SK-N-SH (cell line): Measurements from ENCODE around the gene NLK. TPM values are rescaled to one million over a fixed set of nuclear protein-coding genes. Genes with fewer than 3 reads are reported as not detected.
"Not testable (repeated sequence)": the region's sequence is repeated elsewhere in the genome, so short reads cannot be mapped to it uniquely, and the experiment has no call there.

Experiments
- CTCF ChIA-PET: fragments of 300-600, 350-600 bp; formaldehyde crosslinking; extraction: SDS; loops from one replicate; lab custom pipeline; 2021; lab: Yijun Ruan, JAX
- POLR2A ChIA-PET: fragments of 350-600 bp; sonication (Branson Sonifier 250); formaldehyde crosslinking; extraction: SDS; loops from one replicate; lab custom pipeline; 2020; ENCODE audit warnings: antibody characterized with exemption, inconsistent platforms; lab: Yijun Ruan, JAX
- DNase-seq: peaks from one replicate; pipeline ENCODE4 v3.0.0; 2012
- H2AFZ ChIP-seq: fragments of 200-600 bp; sonication (generic); 2 replicates; pipeline ENCODE4 v1.8.1; 2016; ENCODE audit warnings: antibody characterized with exemption, mild to moderate bottlenecking, low read depth
- H3F3A ChIP-seq: fragments of 200-600 bp; sonication (generic); replicated peaks from 2 replicates; pipeline ENCODE3; 2016; ENCODE audit warnings: antibody characterized with exemption, mild to moderate bottlenecking; ENCODE audit not compliant: insufficient read depth
- H3K27ac ChIP-seq, 2 experiments: fragments of 200-500 bp in 1 of 2; fragments of 200-600 bp in 1 of 2; sonication (Bioruptor generic) in 1 of 2; sonication (generic), shearing (Covaris generic) in 1 of 2; 2 replicates each; pipeline versions ENCODE4 v1.5.1 to v1.6.1; 2014 to 2016; ENCODE audit warnings: low read depth in 2 of 2, inconsistent platforms in 1 of 2, low read length in 1 of 2, mild to moderate bottlenecking in 1 of 2, mixed read lengths in 1 of 2
- H3K27me3 ChIP-seq: fragments of 200-600 bp; sonication (generic), shearing (Covaris generic); 2 replicates; pipeline ENCODE4 v1.6.1; 2016; ENCODE audit warnings: mixed run types; ENCODE audit not compliant: insufficient read depth
- H3K36me3 ChIP-seq, 2 experiments: fragments of 200-500 bp in 1 of 2; fragments of 200-600 bp in 1 of 2; sonication (Bioruptor generic) in 1 of 2; sonication (generic) in 1 of 2; replicated peaks in 1 of 2; 2 replicates each; pipeline versions ENCODE3 to v1.5.1; 2014 to 2016; ENCODE audit warnings: low read length in 1 of 2, mild to moderate bottlenecking in 1 of 2; ENCODE audit not compliant: insufficient read depth in 2 of 2, control insufficient read depth in 1 of 2
- H3K4me1 ChIP-seq, 2 experiments: fragments of 200-500 bp in 1 of 2; fragments of 200-600 bp in 1 of 2; sonication (Bioruptor generic) in 1 of 2; sonication (generic), shearing (Covaris generic) in 1 of 2; 2 replicates each; pipeline versions ENCODE4 v1.5.1 to v1.6.1; 2014 to 2016; ENCODE audit warnings: low read depth in 1 of 2, low read length in 1 of 2, mixed run types in 1 of 2; ENCODE audit not compliant: insufficient read depth in 2 of 2, control insufficient read depth in 1 of 2
- H3K4me2 ChIP-seq: fragments of 200-600 bp; sonication (generic), shearing (Covaris generic); 2 replicates; pipeline ENCODE4 v1.6.1; 2017; ENCODE audit warnings: mixed run types
- H3K4me3 ChIP-seq, 2 experiments: fragments of 200-500 bp in 1 of 2; fragments of 200-600 bp in 1 of 2; sonication (Bioruptor generic) in 1 of 2; sonication (generic), shearing (Covaris generic) in 1 of 2; 2 replicates each; pipeline versions ENCODE4 v1.5.1 to v1.8.1; 2014 to 2016; ENCODE audit warnings: low read depth in 2 of 2, inconsistent platforms in 1 of 2, low read length in 1 of 2, mild to moderate bottlenecking in 1 of 2, mixed read lengths in 1 of 2, moderate library complexity in 1 of 2
- H3K79me2 ChIP-seq: fragments of 200-600 bp; sonication (generic); 2 replicates; pipeline ENCODE4 v1.8.1; 2017; ENCODE audit warnings: mild to moderate bottlenecking; ENCODE audit not compliant: insufficient read depth
- H3K9ac ChIP-seq: fragments of 200-600 bp; sonication (generic); 2 replicates; pipeline ENCODE4 v1.6.1; 2017; ENCODE audit warnings: mixed run types
- H3K9me2 ChIP-seq: fragments of 200-600 bp; sonication (generic); 2 replicates; pipeline ENCODE4 v1.6.1; 2017; ENCODE audit warnings: mixed run types
- H3K9me3 ChIP-seq: fragments of 200-600 bp; sonication (generic); 2 replicates; pipeline ENCODE4 v1.6.1; 2017; ENCODE audit warnings: mixed run types, mild to moderate bottlenecking, moderate library complexity
- H4K20me1 ChIP-seq: fragments of 200-600 bp; sonication (generic); 2 replicates; pipeline ENCODE4 v1.6.1; 2017; ENCODE audit warnings: mild to moderate bottlenecking, mixed run types; ENCODE audit not compliant: insufficient read depth
- CTCF ChIP-seq: fragments of 200-600 bp; sonication (generic); IDR thresholded peaks from 2 replicates; pipeline ENCODE4 v1.6.1; 2017; ENCODE audit warnings: antibody characterized with exemption, mild to moderate bottlenecking, moderate library complexity
- EP300 ChIP-seq, 2 experiments: IDR thresholded peaks; 2 replicates each; pipeline versions ENCODE4 v1.4.0 to v1.6.1; 2012; ENCODE audit warnings: borderline replicate concordance in 1 of 2, low read depth in 1 of 2, low read length in 1 of 2
- FOXJ3 ChIP-seq: sonication (generic); formaldehyde crosslinking; IDR thresholded peaks from 2 replicates; pipeline ENCODE4 v1.5.1; 2020; ENCODE audit warnings: mild to moderate bottlenecking, missing genetic modification reagents
- GATA2 ChIP-seq: sonication (generic); formaldehyde crosslinking; IDR thresholded peaks from 2 replicates; pipeline ENCODE4 v1.5.0; 2020; ENCODE audit warnings: mild to moderate bottlenecking, missing genetic modification reagents
- NRF1 ChIP-seq: IDR thresholded peaks from 2 replicates; pipeline ENCODE4 v1.6.1; 2012; ENCODE audit warnings: low read depth, mild to moderate bottlenecking, low read length
- RAD21 ChIP-seq: IDR thresholded peaks from 2 replicates; pipeline ENCODE4 v1.6.1; 2012; ENCODE audit warnings: mild to moderate bottlenecking, low read length
- RCOR1 ChIP-seq: fragments of 150-350 bp; IDR thresholded peaks from 2 replicates; pipeline ENCODE4 v1.6.1; 2017; ENCODE audit warnings: antibody characterized with exemption, low read length
- RFX5 ChIP-seq: IDR thresholded peaks from 2 replicates; pipeline ENCODE4 v1.6.1; 2012; ENCODE audit warnings: mild to moderate bottlenecking, improper control_type of control experiment, low read length
- USF1 ChIP-seq: IDR thresholded peaks from 2 replicates; pipeline ENCODE4 v1.4.0; 2012; ENCODE audit warnings: low read depth, borderline replicate concordance
- USF2 ChIP-seq: fragments of 150-350 bp; IDR thresholded peaks from 2 replicates; pipeline ENCODE4 v1.6.1; 2017; ENCODE audit warnings: antibody characterized with exemption, low read length, low read depth, borderline replicate concordance
- ZBTB33 ChIP-seq: IDR thresholded peaks from 2 replicates; pipeline ENCODE4 v1.4.0; 2012; ENCODE audit warnings: low read depth, borderline replicate concordance
- WGBS: methylation state at CpG from one replicate; pipeline ENCODE4 v1.1.6; 2017; ENCODE audit warnings: low lambda C conversion rate; 5-methylcytosine and 5-hydroxymethylcytosine counted together
- polyA plus RNA-seq, 3 experiments: library from polyadenylated mRNA; depleted of rRNA; stranded (reverse); fragments of >200 nt; gene quantifications; 2 replicates each; pipeline ENCODE4 v1.2.3, GENCODE V29; 2012

The NLK gene
- polyA plus RNA-seq, 1 of the 3 experiments (the other 2 are of a cell fraction): 12.3 TPM

GRCh38 chr17:28228986-28229729, 186.7 kb downstream of the NLK start:
- 63% methylated on average over 4 of the region's 4 CpGs for WGBS
- POLR2A ChIA-PET: no interaction called here
- Histone ChIP-seq H3K4me3 (no peak overlapping the region), H3K27ac (no peak overlapping the region; a peak in 1 of 4 replicates), H3K27me3 (no peaks in the 10 kb centered on the region; the same call in 1 of the 2 replicates), H3K9me2 (no peaks in the 10 kb centered on the region), H2AFZ (no peak overlapping the region), H4K20me1 (no peaks in the 10 kb centered on the region), H3K4me1 (peaks cover 0 to 32% of the 10 kb centered on the region in 2 experiments; a peak in 1 of 4 replicates), H3K9ac (no peak overlapping the region), H3K79me2 (no peaks in the 10 kb centered on the region), H3K4me2 (no peak overlapping the region), H3K9me3 (no peaks in the 10 kb centered on the region), H3K36me3 (no peaks in the 10 kb centered on the region), H3F3A (no peaks in the 10 kb centered on the region)
- CTCF ChIA-PET: interaction anchor here (0.6 to 11.7 kb wide), 5 partner anchors 19 to 424 kb away, joined by 3 to 93 read pairs (median 3); partner anchors contain the start of gene TMEM97
- no peak for TF ChIP-seq NRF1
- peak; percentile 31; the same call in 1 of the 2 replicates for TF ChIP-seq GATA2 (CRISPR knock-in tag)
- TF ChIP-seq EP300 (IDR thresholded peaks at IDR 0.05; ENCODE audit: borderline replicate concordance in 1 of 2, low read depth in 1 of 2, low read length in 1 of 2): 0 out of 4 replicates have a peak, but pooled peaks of 1 of the 2 experiments have one; percentile 10
- peak; percentile 38 for DNase-seq

GRCh38 chr17:28230011-28230410, 187.5 kb downstream of the NLK start:
- Histone ChIP-seq H3F3A (no peaks in the 10 kb centered on the region), H3K9me3 (no peaks in the 10 kb centered on the region), H3K27ac (no peak overlapping the region), H3K4me3 (no peak overlapping the region), H3K4me1 (peaks cover 0 to 32% of the 10 kb centered on the region in 2 experiments; a peak in 1 of 4 replicates), H3K79me2 (no peaks in the 10 kb centered on the region), H3K36me3 (no peaks in the 10 kb centered on the region), H3K27me3 (no peaks in the 10 kb centered on the region; the same call in 1 of the 2 replicates), H2AFZ (no peak overlapping the region), H3K4me2 (no peak overlapping the region), H3K9ac (no peak overlapping the region), H3K9me2 (no peaks in the 10 kb centered on the region), H4K20me1 (no peaks in the 10 kb centered on the region)
- DNase-seq: no peak
- TF ChIP-seq USF2 (no peak), ZBTB33 (no peak), USF1 (no peak), RCOR1 (no peak), FOXJ3 (CRISPR knock-in tag) (no peak), RFX5 (no peak), RAD21 (no peak), CTCF (no peak)
- ChIA-PET CTCF (interaction anchor here (0.8 to 11.7 kb wide), 5 partner anchors 19 to 424 kb away, joined by 3 to 93 read pairs (median 3); partner anchors contain the start of gene TMEM97), POLR2A (no interaction called here)
- 76% methylated on average over 7 of the region's 7 CpGs for WGBS

GRCh38 chr17:28230607-28231006, 188.1 kb downstream of the NLK start:
- H3K9ac ChIP-seq, H3K27ac ChIP-seq, H3K9me3 ChIP-seq, H3K4me2 ChIP-seq, H2AFZ ChIP-seq, DNase-seq, POLR2A ChIA-PET, H3K27me3 ChIP-seq, H3K4me3 ChIP-seq, H3K9me2 ChIP-seq, H3K36me3 ChIP-seq, H4K20me1 ChIP-seq, H3K79me2 ChIP-seq, H3F3A ChIP-seq: not testable (repeated sequence)
- CTCF ChIA-PET: interaction anchor here (0.8 to 11.7 kb wide), 6 partner anchors 11 to 337 kb away, joined by 3 to 93 read pairs (median 3); no protein-coding TSS in a partner anchor
- 81% methylated on average over 6 of the region's 6 CpGs for WGBS
- peaks cover 0 to 32% of the 10 kb centered on the region in 2 experiments; a peak in 1 of 4 replicates for H3K4me1 ChIP-seq
